Hepatocyte (in vitro differentiated cells): Measurements from ENCODE around the gene ANO7. TPM values are rescaled to one million over a fixed set of nuclear protein-coding genes. Genes with fewer than 3 reads are reported as not detected.
A peak's percentile ranks its signal among the peaks of the same experiment; 100 is the strongest.

Experiments used
- DNase-seq: peaks from one replicate; pipeline ENCODE4 v3.0.0-alpha.2; 2016; ENCODE audit warnings: low spot score
- H2AFZ ChIP-seq: fragments of 200-600 bp; sonication (generic); 2 replicates; pipeline ENCODE4 v1.6.0; 2016; ENCODE audit warnings: antibody characterized with exemption, mild to moderate bottlenecking
- H3K27ac ChIP-seq: fragments of 200-600 bp; sonication (generic); 2 replicates; pipeline ENCODE4 v1.5.1; 2016; ENCODE audit warnings: mild to moderate bottlenecking
- H3K27me3 ChIP-seq: fragments of 200-600 bp; sonication (generic); 2 replicates; pipeline ENCODE4 v1.6.1; 2016
- H3K36me3 ChIP-seq: fragments of 200-600 bp; sonication (generic); replicated peaks from 2 replicates; pipeline ENCODE4 v1.5.1; 2016; ENCODE audit warnings: low read depth; ENCODE audit not compliant: insufficient read depth
- H3K4me1 ChIP-seq: fragments of 200-600 bp; sonication (generic); 2 replicates; pipeline ENCODE4 v1.5.1; 2016; ENCODE audit warnings: mild to moderate bottlenecking, moderate library complexity; ENCODE audit not compliant: insufficient read depth
- H3K4me2 ChIP-seq: fragments of 200-600 bp; sonication (generic); 2 replicates; pipeline ENCODE4 v1.6.0; 2016
- H3K4me3 ChIP-seq: fragments of 200-600 bp; sonication (generic); 2 replicates; pipeline ENCODE4 v1.5.1; 2016; ENCODE audit warnings: mild to moderate bottlenecking
- H3K79me2 ChIP-seq: fragments of 200-600 bp; sonication (generic); 2 replicates; pipeline ENCODE4 v1.6.0; 2017; ENCODE audit warnings: mild to moderate bottlenecking
- H3K9me2 ChIP-seq: fragments of 200-600 bp; sonication (generic); replicated peaks from 2 replicates; pipeline ENCODE4 v1.6.0; 2017; ENCODE audit warnings: mild to moderate bottlenecking; ENCODE audit not compliant: insufficient read depth
- H3K9me3 ChIP-seq: fragments of 200-600 bp; sonication (generic); 2 replicates; pipeline ENCODE4 v1.5.1; 2016; ENCODE audit warnings: low read depth, mild to moderate bottlenecking
- H4K20me1 ChIP-seq: fragments of 200-600 bp; sonication (generic); 2 replicates; pipeline ENCODE4 v1.6.0; 2016; ENCODE audit warnings: mild to moderate bottlenecking; ENCODE audit not compliant: insufficient read depth, poor library complexity, severe bottlenecking
- CTCF ChIP-seq: fragments of 200-600 bp; sonication (generic); IDR thresholded peaks from 2 replicates; pipeline ENCODE4 v1.5.1; 2016; ENCODE audit warnings: antibody characterized with exemption, mild to moderate bottlenecking; ENCODE audit not compliant: poor library complexity
- EZH2 ChIP-seq: fragments of 200-600 bp; sonication (generic); IDR thresholded peaks from 2 replicates; pipeline ENCODE4 v1.6.1; 2016; ENCODE audit warnings: antibody characterized with exemption, mild to moderate bottlenecking, borderline replicate concordance
- EZH2phosphoT487 ChIP-seq: fragments of 200-600 bp; sonication (generic); IDR thresholded peaks from one replicate; pipeline ENCODE4 v1.6.1; 2018; ENCODE audit warnings: antibody characterized with exemption, mild to moderate bottlenecking, low read depth, moderate library complexity; ENCODE audit not compliant: unreplicated experiment, severe bottlenecking
- WGBS: methylation state at CpG from one replicate; pipeline ENCODE4 v1.1.6; 2016; ENCODE audit warnings: low lambda C conversion rate; ENCODE audit errors: missing lambda C conversion rate; 5-methylcytosine and 5-hydroxymethylcytosine counted together
- polyA plus RNA-seq: library from polyadenylated mRNA; unstranded; fragments of >200 nt; fragmentation: Nextera tagmentation; extraction: Ambion mirVana; gene quantifications from 2 replicates; pipeline ENCODE4 v1.2.1, GENCODE V29; 2016
- total RNA-seq: library from RNA; depleted of rRNA; stranded (reverse); fragments of >200 nt; gene quantifications from 2 replicates; pipeline ENCODE4 v1.2.3, GENCODE V29; 2014

The ANO7 gene
- total and polyA plus RNA-seq, 2 experiments from 2014 or later: 1.00 to 1.4 TPM

GRCh38 chr2:241216211-241216761 lies 27.8 kb downstream of the ANO7 start:
- Histone ChIP-seq H3K4me3 (no peak overlapping the region), H3K27me3 (peaks cover 6% of the 10 kb centered on the region), H3K27ac (no peak overlapping the region), H3K79me2 (no peaks in the 10 kb centered on the region), H3K9me2 (no peaks in the 10 kb centered on the region), H4K20me1 (no peaks in the 10 kb centered on the region), H3K4me1 (peaks cover 6% of the 10 kb centered on the region), H3K36me3 (no peaks in the 10 kb centered on the region), H3K9me3 (no peaks in the 10 kb centered on the region), H3K4me2 (no peak overlapping the region), H2AFZ (no peak overlapping the region)
- 66% methylated on average over 13 of the region's 14 CpGs for WGBS
- TF ChIP-seq EZH2phosphoT487: no peak
- no peak for DNase-seq

- Histone ChIP-seq H3K36me3 (no peaks in the 10 kb centered on the region), H4K20me1 (no peaks in the 10 kb centered on the region), H2AFZ (peak overlapping the region; percentile 67), H3K27me3 (peaks cover 6% of the 10 kb centered on the region), H3K4me3 (peak overlapping the region; percentile 9), H3K4me2 (peak overlapping the region; percentile 91), H3K79me2 (no peaks in the 10 kb centered on the region), H3K4me1 (peaks cover 6% of the 10 kb centered on the region), H3K27ac (peak overlapping the region; percentile 75), H3K9me2 (no peaks in the 10 kb centered on the region), H3K9me3 (no peaks in the 10 kb centered on the region)
- peak; percentile 6 for TF ChIP-seq CTCF
- TF ChIP-seq EZH2: no peak
- DNase-seq: peak; percentile 86
- WGBS: 5% methylated on average over 18 of the region's 77 CpGs
Observed at GRCh38 chr2:241217320-241218031, 29.0 kb downstream of the ANO7 start.

- Histone ChIP-seq H4K20me1 (no peaks in the 10 kb centered on the region), H3K27me3 (peaks cover 6% of the 10 kb centered on the region), H3K4me1 (peaks cover 6% of the 10 kb centered on the region), H3K36me3 (no peaks in the 10 kb centered on the region), H2AFZ (peak overlapping the region; percentile 89), H3K9me2 (no peaks in the 10 kb centered on the region), H3K4me2 (peak overlapping the region; percentile 93), H3K4me3 (peak overlapping the region; percentile 79), H3K27ac (peak overlapping the region; percentile 53), H3K9me3 (no peaks in the 10 kb centered on the region), H3K79me2 (no peaks in the 10 kb centered on the region)
- peak; percentile 74 for DNase-seq
- WGBS: 3% methylated on average over 38 of the region's 83 CpGs
- peak; percentile 30 for TF ChIP-seq CTCF
- TF ChIP-seq EZH2: no peak
- no peak for TF ChIP-seq EZH2phosphoT487
Observed at GRCh38 chr2:241218131-241219029, 29.9 kb downstream of the ANO7 start.

GRCh38 chr2:241219030-241219382 lies 30.5 kb downstream of the ANO7 start:
- Histone ChIP-seq H3K27ac (no peak overlapping the region), H4K20me1 (no peaks in the 10 kb centered on the region), H3K4me3 (peak overlapping the region; percentile 79), H3K9me2 (no peaks in the 10 kb centered on the region), H3K36me3 (no peaks in the 10 kb centered on the region), H3K9me3 (no peaks in the 10 kb centered on the region), H3K27me3 (peaks cover 6% of the 10 kb centered on the region), H3K4me1 (peaks cover 6% of the 10 kb centered on the region), H3K4me2 (peak overlapping the region; percentile 93), H3K79me2 (no peaks in the 10 kb centered on the region), H2AFZ (peak overlapping the region; percentile 89)
- DNase-seq: no peak
- WGBS: 58% methylated on average over 4 of the region's 4 CpGs
- no peak for TF ChIP-seq EZH2
- TF ChIP-seq CTCF: no peak
- no peak for TF ChIP-seq EZH2phosphoT487
